Measurements from ENCODE around the gene KIF19.

DNA sequence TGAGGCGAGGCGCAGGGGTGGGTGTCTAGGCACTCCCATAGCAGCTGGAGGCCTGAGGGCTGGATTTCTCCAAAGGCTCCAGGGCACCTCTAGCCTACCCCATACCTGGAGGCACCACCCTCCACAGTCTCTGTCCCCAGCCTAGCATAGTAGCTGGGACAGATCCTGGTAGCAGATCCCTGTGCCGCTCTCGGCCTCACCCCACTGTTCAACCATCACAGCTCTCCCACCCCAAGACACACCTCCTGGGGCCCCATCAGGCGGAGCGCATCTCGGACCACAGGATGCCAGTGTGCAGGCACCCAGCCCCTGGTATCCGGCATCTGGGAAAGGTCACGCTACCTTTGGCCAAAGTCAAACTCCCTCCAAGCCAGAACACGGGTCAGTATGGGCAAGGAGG, 28.5 kb downstream of the KIF19 start:
- TF ChIP-seq, protein P1, sequence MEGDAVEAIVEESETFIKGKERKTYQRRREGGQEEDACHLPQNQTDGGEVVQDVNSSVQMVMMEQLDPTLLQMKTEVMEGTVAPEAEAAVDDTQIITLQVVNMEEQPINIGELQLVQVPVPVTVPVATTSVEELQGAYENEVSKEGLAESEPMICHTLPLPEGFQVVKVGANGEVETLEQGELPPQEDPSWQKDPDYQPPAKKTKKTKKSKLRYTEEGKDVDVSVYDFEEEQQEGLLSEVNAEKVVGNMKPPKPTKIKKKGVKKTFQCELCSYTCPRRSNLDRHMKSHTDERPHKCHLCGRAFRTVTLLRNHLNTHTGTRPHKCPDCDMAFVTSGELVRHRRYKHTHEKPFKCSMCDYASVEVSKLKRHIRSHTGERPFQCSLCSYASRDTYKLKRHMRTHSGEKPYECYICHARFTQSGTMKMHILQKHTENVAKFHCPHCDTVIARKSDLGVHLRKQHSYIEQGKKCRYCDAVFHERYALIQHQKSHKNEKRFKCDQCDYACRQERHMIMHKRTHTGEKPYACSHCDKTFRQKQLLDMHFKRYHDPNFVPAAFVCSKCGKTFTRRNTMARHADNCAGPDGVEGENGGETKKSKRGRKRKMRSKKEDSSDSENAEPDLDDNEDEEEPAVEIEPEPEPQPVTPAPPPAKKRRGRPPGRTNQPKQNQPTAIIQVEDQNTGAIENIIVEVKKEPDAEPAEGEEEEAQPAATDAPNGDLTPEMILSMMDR (IDR thresholded peaks at IDR 0.05), result no peak
- TF ChIP-seq POLR2A (IDR thresholded peaks at IDR 0.05), result no peak

Data from testis (tissue), 2 donors.